HL-60 (cell line): ENCODE data around the gene TOP1.

Source experiments
- CTCF ChIP-seq: IDR thresholded peaks from one replicate; pipeline ENCODE4 v1.5.1; 2011; ENCODE audit warnings: low read length, control low read depth, inconsistent platforms; ENCODE audit not compliant: insufficient read depth
- GABPA ChIP-seq: IDR thresholded peaks from 2 replicates; pipeline ENCODE4 v1.6.1; 2012; ENCODE audit warnings: low read depth
- POLR2AphosphoS5 ChIP-seq: IDR thresholded peaks from 2 replicates; pipeline ENCODE4 v1.6.1; 2012; ENCODE audit warnings: low read depth
- REST ChIP-seq: IDR thresholded peaks from 2 replicates; pipeline ENCODE4 v1.6.1; 2012; ENCODE audit warnings: low read depth; ENCODE audit not compliant: insufficient replicate concordance
- SPI1 ChIP-seq: IDR thresholded peaks from 2 replicates; pipeline ENCODE4 v1.6.1; 2012; ENCODE audit warnings: low read depth, mild to moderate bottlenecking, borderline replicate concordance

- TF ChIP-seq CTCF (no peak), POLR2AphosphoS5 (no peak), REST (no peak), GABPA (no peak), SPI1 (no peak)
Observed at GRCh38 chr20:41005361-41005729, 23.3 kb upstream of the TOP1 start.
